Endothelial cell of umbilical vein (primary cell): ENCODE results near the gene CCDC191. TPM values are rescaled to one million over a fixed set of nuclear protein-coding genes. Genes with fewer than 3 reads are reported as not detected.

ENCODE experiments used
- BruUV-seq: library from RNA; stranded (reverse); fragments of 400-500 nt; replicated peaks from 2 replicates; lab custom pipeline; 2021; lab: Mats Ljungman, UMichigan
- CTCF ChIA-PET: fragments of 300-600, 350-600 bp; sonication (Branson Sonifier 250); formaldehyde crosslinking; loops from one replicate; lab custom pipeline; 2021; ENCODE audit warnings: antibody characterized with exemption, inconsistent platforms; lab: Charles Lee
- POLR2A ChIA-PET: fragments of 300-600, 350-600 bp; sonication (Branson Sonifier 250); formaldehyde crosslinking; loops from one replicate; lab custom pipeline; 2021; ENCODE audit warnings: antibody characterized with exemption, inconsistent platforms; lab: Charles Lee
- DNase-seq: peaks from one replicate; pipeline ENCODE4 v3.0.0-alpha.2; 2011; ENCODE audit warnings: low read depth, low spot score
- FAIRE-seq: peaks from 2 replicates; lab custom pipeline; 2011; peaks lifted over from hg19 to GRCh38; lab: Jason Lieb, UNC
- H2AFZ ChIP-seq: 2 replicates; pipeline ENCODE4 v1.6.0; 2012; ENCODE audit warnings: low read depth, low read length, control low read depth, inconsistent platforms
- H3K27ac ChIP-seq: 2 replicates; pipeline ENCODE4 v1.5.1; 2011; ENCODE audit warnings: low read depth, mild to moderate bottlenecking, control low read depth, low read length, moderate library complexity; ENCODE audit not compliant: insufficient read depth
- H3K27me3 ChIP-seq, 2 experiments: 2 replicates each; pipeline versions ENCODE4 v1.6.0 to v1.6.1; 2011; ENCODE audit warnings: low read length in 2 of 2, mixed read lengths in 1 of 2; ENCODE audit not compliant: control insufficient read depth in 2 of 2, insufficient read depth in 2 of 2
- H3K36me3 ChIP-seq, 2 experiments: 2 replicates in 1 of 2; 3 replicates in 1 of 2; pipeline ENCODE4 v1.5.1; 2011; ENCODE audit warnings: low read length in 2 of 2, mild to moderate bottlenecking in 1 of 2, moderate library complexity in 1 of 2; ENCODE audit not compliant: control insufficient read depth in 2 of 2, insufficient read depth in 2 of 2; ENCODE audit errors: extremely low read depth in 1 of 2
- H3K4me1 ChIP-seq: 3 replicates; pipeline ENCODE4 v1.5.1; 2011; ENCODE audit warnings: mild to moderate bottlenecking, low read length; ENCODE audit not compliant: control insufficient read depth, insufficient read depth; ENCODE audit errors: extremely low read depth
- H3K4me2 ChIP-seq: 2 replicates; pipeline ENCODE4 v1.6.1; 2011; ENCODE audit warnings: low read length, control low read depth, mixed read lengths; ENCODE audit not compliant: insufficient read depth
- H3K4me3 ChIP-seq, 3 experiments: fragments of 200-600 bp in 1 of 3; sonication (generic), shearing (Covaris generic) in 1 of 3; replicated peaks in 1 of 3; 2 replicates each; pipeline ENCODE4 v1.5.1; 2011 to 2016; ENCODE audit warnings: control low read depth in 3 of 3, low read length in 3 of 3, mild to moderate bottlenecking in 2 of 3, inconsistent platforms in 1 of 3, low read depth in 1 of 3, moderate library complexity in 1 of 3; ENCODE audit not compliant: insufficient read depth in 1 of 3
- H3K79me2 ChIP-seq: 2 replicates; pipeline ENCODE4 v1.6.0; 2012; ENCODE audit warnings: low read length, inconsistent platforms; ENCODE audit not compliant: control insufficient read depth, insufficient read depth
- H3K9ac ChIP-seq: replicated peaks from 2 replicates; pipeline ENCODE3; 2011; ENCODE audit warnings: low read length, control low read depth; ENCODE audit not compliant: insufficient read depth; ENCODE audit errors: extremely low read depth
- H3K9me1 ChIP-seq: replicated peaks from 3 replicates; pipeline ENCODE4 v1.6.0; 2011; ENCODE audit warnings: mild to moderate bottlenecking, low read length; ENCODE audit not compliant: control insufficient read depth, insufficient read depth; ENCODE audit errors: extremely low read depth
- H3K9me3 ChIP-seq: replicated peaks from 2 replicates; pipeline ENCODE4 v1.5.1; 2012; ENCODE audit warnings: low read length, inconsistent platforms; ENCODE audit not compliant: control insufficient read depth, insufficient read depth
- H4K20me1 ChIP-seq: replicated peaks from 2 replicates; pipeline ENCODE3; 2011; ENCODE audit warnings: mild to moderate bottlenecking, low read length; ENCODE audit not compliant: control insufficient read depth, insufficient read depth; ENCODE audit errors: extremely low read depth
- CTCF ChIP-seq, 2 donors: IDR thresholded peaks; 1 replicate in 1 of 2; 2 replicates in 1 of 2; pipeline ENCODE4 v1.5.1; 2011; ENCODE audit warnings: low read length in 2 of 2, mild to moderate bottlenecking in 2 of 2, moderate library complexity in 2 of 2, control low read depth in 1 of 2, inconsistent platforms in 1 of 2, low read depth in 1 of 2; ENCODE audit not compliant: insufficient read depth in 1 of 2; ENCODE audit errors: extremely low read depth in 1 of 2
- EZH2 ChIP-seq: IDR thresholded peaks from 2 replicates; pipeline ENCODE4 v1.6.1; 2012; ENCODE audit warnings: borderline replicate concordance, low read depth, mild to moderate bottlenecking, moderate library complexity, low read length, inconsistent platforms; ENCODE audit not compliant: severe bottlenecking
- FOS ChIP-seq: IDR thresholded peaks from 2 replicates; pipeline ENCODE4 v1.6.1; 2011; ENCODE audit warnings: mild to moderate bottlenecking, low read length, moderate library complexity, borderline replicate concordance; ENCODE audit not compliant: insufficient read depth
- GATA2 ChIP-seq: IDR thresholded peaks from 2 replicates; pipeline ENCODE4 v1.7.0; 2011; ENCODE audit warnings: low read depth, mild to moderate bottlenecking, moderate library complexity, mixed read lengths, low read length; ENCODE audit not compliant: insufficient read length, insufficient read depth
- JUN ChIP-seq: IDR thresholded peaks from 2 replicates; pipeline ENCODE4 v1.6.1; 2011; ENCODE audit warnings: borderline replicate concordance, low read depth; ENCODE audit not compliant: insufficient read length, insufficient read depth
- MAX ChIP-seq: IDR thresholded peaks from 2 replicates; pipeline ENCODE4 v1.6.1; 2011; ENCODE audit not compliant: insufficient read depth, insufficient read length
- MYC ChIP-seq: IDR thresholded peaks from one replicate; pipeline ENCODE4 v1.6.1; 2011; ENCODE audit warnings: mild to moderate bottlenecking, low read depth, low read length
- POLR2A ChIP-seq: IDR thresholded peaks from 2 replicates; pipeline ENCODE4 v1.6.1; 2012; ENCODE audit warnings: low read depth, mild to moderate bottlenecking, control low read depth, low read length
- POLR2AphosphoS5 ChIP-seq: IDR thresholded peaks from 2 replicates; pipeline ENCODE4 v1.6.1; 2012; ENCODE audit warnings: low read depth, mild to moderate bottlenecking, control low read depth, low read length, moderate library complexity; ENCODE audit not compliant: insufficient read depth
- dilution Hi-C: fragments of 300-500 bp; cut with MboI; formaldehyde crosslinking; loops from one replicate; pipeline ENCODE4 v1.15.0; 2019; ENCODE audit warnings: low sequenced_read_pairs; ENCODE audit not compliant: extremely low pct_ligation_motif_present
- intact Hi-C: fragments of 100-400 bp; cut with micrococcal nuclease; formaldehyde crosslinking; loops from one replicate; pipeline ENCODE4 v1.10.0; 2022
- polyA plus RNA-seq, 4 experiments: library from polyadenylated mRNA; depleted of rRNA in 3 of 4; stranded (reverse) in 3 of 4; unstranded in 1 of 4; fragments of >200 nt; gene quantifications; 2 replicates each; pipeline versions ENCODE4 v1.2.1 to v1.2.3, GENCODE V29; 2011 to 2012; ENCODE audit warnings: missing spikeins in 1 of 4
- total RNA-seq: library from RNA; stranded (reverse); gene quantifications from 2 replicates; pipeline ENCODE4 v1.2.3, GENCODE V29; 2021

CCDC191 gene
- total and polyA plus RNA-seq, 2 donors (not counting 3 experiments of a cell fraction or from before 2014, with no cell fraction given): 1.7 to 4.9 TPM

- CTCF ChIA-PET: interaction anchor here (1.4 kb wide), 1 partner anchor 13 kb away, joined by 4 read pairs; no protein-coding TSS in a partner anchor
- Histone ChIP-seq H2AFZ (no peak overlapping the region), H3K27me3 (no peaks in the 10 kb centered on the region), H3K9ac (no peak overlapping the region), H4K20me1 (no peaks in the 10 kb centered on the region), H3K4me3 (no peak overlapping the region), H3K36me3 (no peaks in the 10 kb centered on the region), H3K4me2 (no peak overlapping the region), H3K4me1 (no peaks in the 10 kb centered on the region), H3K79me2 (no peaks in the 10 kb centered on the region), H3K9me1 (no peaks in the 10 kb centered on the region), H3K9me3 (no peaks in the 10 kb centered on the region), H3K27ac (no peak overlapping the region)
- intact Hi-C loops (no loop called here), dilution Hi-C loops (no loop called here)
- POLR2A ChIA-PET: no interaction called here
- no peak for TF ChIP-seq FOS
- no peak for TF ChIP-seq POLR2AphosphoS5
- TF ChIP-seq EZH2: no peak
- no peak for TF ChIP-seq JUN
- no peak for TF ChIP-seq POLR2A
- no TSS peak for BruUV-seq
- DNase-seq: no peak
- no peak for FAIRE-seq
Measured at GRCh38 chr3:114019486-114019885, 36.8 kb downstream of the CCDC191 start.

GRCh38 chr3:114014211-114014610, 42.1 kb downstream of the CCDC191 start:
- Histone ChIP-seq H3K4me3 (no peak overlapping the region), H3K79me2 (no peaks in the 10 kb centered on the region), H3K36me3 (no peaks in the 10 kb centered on the region), H3K4me1 (no peaks in the 10 kb centered on the region), H3K9ac (no peak overlapping the region), H3K27ac (no peak overlapping the region), H4K20me1 (no peaks in the 10 kb centered on the region), H3K9me1 (no peaks in the 10 kb centered on the region), H3K9me3 (no peaks in the 10 kb centered on the region), H3K4me2 (no peak overlapping the region), H3K27me3 (no peaks in the 10 kb centered on the region), H2AFZ (no peak overlapping the region)
- ChIA-PET POLR2A (no interaction called here), CTCF (interaction anchor here (1.4 kb wide), 1 partner anchor 17 kb away, joined by 4 read pairs; no protein-coding TSS in a partner anchor)
- intact Hi-C loops (no loop called here), dilution Hi-C loops (no loop called here)
- TF ChIP-seq MAX: no peak
- TF ChIP-seq CTCF (IDR thresholded peaks at IDR 0.05; ENCODE audit: extremely low read depth in 1 of 2, insufficient read depth in 1 of 2, low read depth in 1 of 2, low read length in 2 of 2): no peak
- no peak for TF ChIP-seq POLR2A
- TF ChIP-seq JUN: no peak
- TF ChIP-seq MYC: no peak
- no peak for TF ChIP-seq POLR2AphosphoS5
- TF ChIP-seq GATA2: no peak
- TF ChIP-seq EZH2: no peak
- no peak for TF ChIP-seq FOS
- DNase-seq (no peak), FAIRE-seq (no peak)
- BruUV-seq: no TSS peak
